Colonic mucosa (tissue), 4 donors: ENCODE measurements around the gene USP15. TPM values are rescaled to one million over a fixed set of nuclear protein-coding genes. Genes with fewer than 3 reads are reported as not detected.

ENCODE experiments used
- DNase-seq: peaks from one replicate; pipeline ENCODE4 v3.0.0-alpha.2; 2020
- H3K27ac ChIP-seq: fragments of 200-600 bp; one replicate; pipeline ENCODE4 v1.8.0; 2021
- H3K27me3 ChIP-seq: fragments of 200-600 bp; one replicate; pipeline ENCODE4 v1.8.0; 2021
- H3K36me3 ChIP-seq: fragments of 200-600 bp; one replicate; pipeline ENCODE4 v1.8.0; 2021
- H3K4me1 ChIP-seq: fragments of 200-600 bp; one replicate; pipeline ENCODE4 v1.8.0; 2021; ENCODE audit warnings: mild to moderate bottlenecking
- H3K4me3 ChIP-seq: fragments of 200-600 bp; one replicate; pipeline ENCODE4 v1.8.0; 2021
- H3K9ac ChIP-seq, 2 donors: one replicate each; pipeline ENCODE4 v1.7.0; 2013; ENCODE audit warnings: control low read depth in 2 of 2, low read depth in 2 of 2, low read length in 2 of 2
- H3K9me3 ChIP-seq: fragments of 200-600 bp; one replicate; pipeline ENCODE4 v1.8.0; 2021
- CTCF ChIP-seq: fragments of 200-600 bp; IDR thresholded peaks from one replicate; pipeline ENCODE4 v1.8.0; 2022; ENCODE audit warnings: antibody characterized with exemption, mild to moderate bottlenecking
- intact Hi-C: fragments of 100-400 bp; cut with DNase I; formaldehyde crosslinking; loops from one replicate; pipeline ENCODE4 v1.14.1; 2022
- total RNA-seq, 2 donors: library from RNA; stranded (reverse); fragmentation: NEBNext Ultra II Directional in 1 of 2; extraction: Animal tissue kit (Norgen Biotek cat#: 25700) in 1 of 2; gene quantifications; one replicate each; pipeline ENCODE4 v1.2.1, GENCODE V29; 2021
- donor health status: healthy.
- donor health status: DM: no; HTN: no; CAD: no.
- donor health status: DM: no; HTN: no; CAD: no.

Gene USP15
- total RNA-seq, 2 donors from 2014 or later = 50.3 to 63.0 TPM

GRCh38 chr12:62232143-62232729 lies 28.0 kb upstream of the USP15 start:
- Histone ChIP-seq H3K4me3 (no peak overlapping the region), H3K27ac (no peak overlapping the region), H3K36me3 (no peaks in the 10 kb centered on the region), H3K9me3 (no peaks in the 10 kb centered on the region), H3K27me3 (no peaks in the 10 kb centered on the region), H3K4me1 (no peaks in the 10 kb centered on the region), H3K9ac (no peak overlapping the region)
- no peak for DNase-seq
- intact Hi-C loops = no loop called here
- no peak for TF ChIP-seq CTCF

GRCh38 chr12:62233805-62234204 lies 26.4 kb upstream of the USP15 start:
- TF ChIP-seq CTCF = no peak
- Histone ChIP-seq H3K4me1 (no peaks in the 10 kb centered on the region), H3K36me3 (no peaks in the 10 kb centered on the region), H3K9ac (no peak overlapping the region), H3K27me3 (no peaks in the 10 kb centered on the region), H3K27ac (no peak overlapping the region), H3K4me3 (no peak overlapping the region), H3K9me3 (no peaks in the 10 kb centered on the region)
- intact Hi-C loops = no loop called here
- DNase-seq = no peak

- no peak overlapping the region for H3K27ac ChIP-seq
- H3K9ac ChIP-seq = no peak overlapping the region
- TF ChIP-seq CTCF = no peak
- no peaks in the 10 kb centered on the region for H3K27me3 ChIP-seq
- intact Hi-C loops = no loop called here
- H3K4me3 ChIP-seq = no peak overlapping the region
- no peaks in the 10 kb centered on the region for H3K4me1 ChIP-seq
- H3K9me3 ChIP-seq = no peaks in the 10 kb centered on the region
- no peak for DNase-seq
- no peaks in the 10 kb centered on the region for H3K36me3 ChIP-seq
Measured at GRCh38 chr12:62239571-62239970, 20.6 kb upstream of the USP15 start.

GRCh38 chr12:62247281-62248045 lies 12.7 kb upstream of the USP15 start:
- H3K36me3 ChIP-seq = no peaks in the 10 kb centered on the region
- H3K4me3 ChIP-seq = no peak overlapping the region
- no peaks in the 10 kb centered on the region for H3K27me3 ChIP-seq
- no peak for DNase-seq
- no peaks in the 10 kb centered on the region for H3K9me3 ChIP-seq
- TF ChIP-seq CTCF = no peak
- no peak overlapping the region for H3K9ac ChIP-seq
- H3K4me1 ChIP-seq = no peaks in the 10 kb centered on the region
- intact Hi-C loops = no loop called here
- no peak overlapping the region for H3K27ac ChIP-seq

- Histone ChIP-seq H3K27me3 (no peaks in the 10 kb centered on the region), H3K4me1 (no peaks in the 10 kb centered on the region), H3K4me3 (no peak overlapping the region), H3K36me3 (no peaks in the 10 kb centered on the region), H3K9ac (no peak overlapping the region), H3K27ac (no peak overlapping the region), H3K9me3 (no peaks in the 10 kb centered on the region)
- intact Hi-C loops = no loop called here
- DNase-seq = no peak
- no peak for TF ChIP-seq CTCF
Measured at GRCh38 chr12:62248873-62249272, 11.3 kb upstream of the USP15 start.
